Rectal smooth muscle tissue (tissue), 1 donor: ENCODE measurements around the gene ACE.

Source experiments
- H3K27ac ChIP-seq: one replicate; pipeline ENCODE4 v1.7.0; 2013; ENCODE audit warnings: low read depth, low read length, inconsistent platforms
- H3K27me3 ChIP-seq: one replicate; pipeline ENCODE4 v1.7.0; 2013; ENCODE audit warnings: low read length; ENCODE audit not compliant: control insufficient read depth, insufficient read depth
- H3K36me3 ChIP-seq: one replicate; pipeline ENCODE4 v1.7.0; 2013; ENCODE audit warnings: low read length; ENCODE audit not compliant: control insufficient read depth, insufficient read depth
- H3K4me1 ChIP-seq: one replicate; pipeline ENCODE4 v1.7.0; 2013; ENCODE audit warnings: low read length; ENCODE audit not compliant: control insufficient read depth, insufficient read depth
- H3K4me3 ChIP-seq: one replicate; pipeline ENCODE4 v1.7.0; 2013; ENCODE audit warnings: low read length
- H3K9ac ChIP-seq: one replicate; pipeline ENCODE4 v1.7.0; 2013; ENCODE audit warnings: low read length

Gene ACE

GRCh38 chr17:63544467-63545301, 67.8 kb downstream of the ACE start:
- Histone ChIP-seq H3K27ac (no peak overlapping the region), H3K4me1 (peaks cover 3% of the 10 kb centered on the region), H3K9ac (no peak overlapping the region), H3K4me3 (no peak overlapping the region), H3K27me3 (peaks cover 4% of the 10 kb centered on the region), H3K36me3 (no peaks in the 10 kb centered on the region)

- H3K27ac ChIP-seq: no peak overlapping the region
- H3K4me1 ChIP-seq: peaks cover 5% of the 10 kb centered on the region
- H3K27me3 ChIP-seq: no peaks in the 10 kb centered on the region
- H3K4me3 ChIP-seq: no peak overlapping the region
- H3K36me3 ChIP-seq: no peaks in the 10 kb centered on the region
- no peak overlapping the region for H3K9ac ChIP-seq
Observed at GRCh38 chr17:63546308-63547082, 69.6 kb downstream of the ACE start.

DNA sequence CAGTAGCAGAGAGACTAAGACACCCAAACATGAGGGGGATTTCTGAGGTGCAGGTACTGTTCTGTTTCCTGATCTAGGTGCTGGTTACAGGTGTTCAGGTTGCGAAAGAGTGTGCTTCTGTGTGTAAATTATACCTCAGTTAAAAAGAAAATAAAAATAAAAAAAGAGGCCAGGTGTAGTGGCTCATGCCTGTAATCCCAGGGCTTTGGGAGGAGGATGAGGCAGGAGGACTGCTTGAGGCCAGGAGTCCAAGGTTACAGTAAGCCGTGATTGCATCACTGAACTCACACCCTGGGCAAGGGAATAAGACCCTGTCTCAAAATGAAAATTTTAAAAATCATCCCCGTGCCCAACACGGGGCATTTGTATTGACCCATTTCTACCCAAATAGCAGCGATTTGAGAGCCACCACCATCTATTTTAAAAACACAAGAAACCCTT, 70.2 kb downstream of the ACE start:
- Histone ChIP-seq H3K27ac (no peak overlapping the region), H3K9ac (no peak overlapping the region), H3K4me1 (peaks cover 5% of the 10 kb centered on the region), H3K36me3 (no peaks in the 10 kb centered on the region), H3K27me3 (no peaks in the 10 kb centered on the region), H3K4me3 (no peak overlapping the region)
